GM10266 (cell line): Measurements from ENCODE around the gene SETD3.

Source experiments
- DNase-seq: peaks from one replicate; pipeline ENCODE4 v3.0.0; 2012; ENCODE audit errors: extremely low spot score
- TF ChIP-seq, protein P1 (sequence below): IDR thresholded peaks from 2 replicates; pipeline ENCODE4 v1.5.1; 2012; ENCODE audit warnings: mild to moderate bottlenecking, low read depth; ENCODE audit not compliant: control insufficient read depth, insufficient read depth; ENCODE audit errors: missing control alignments

The SETD3 gene

DNA sequence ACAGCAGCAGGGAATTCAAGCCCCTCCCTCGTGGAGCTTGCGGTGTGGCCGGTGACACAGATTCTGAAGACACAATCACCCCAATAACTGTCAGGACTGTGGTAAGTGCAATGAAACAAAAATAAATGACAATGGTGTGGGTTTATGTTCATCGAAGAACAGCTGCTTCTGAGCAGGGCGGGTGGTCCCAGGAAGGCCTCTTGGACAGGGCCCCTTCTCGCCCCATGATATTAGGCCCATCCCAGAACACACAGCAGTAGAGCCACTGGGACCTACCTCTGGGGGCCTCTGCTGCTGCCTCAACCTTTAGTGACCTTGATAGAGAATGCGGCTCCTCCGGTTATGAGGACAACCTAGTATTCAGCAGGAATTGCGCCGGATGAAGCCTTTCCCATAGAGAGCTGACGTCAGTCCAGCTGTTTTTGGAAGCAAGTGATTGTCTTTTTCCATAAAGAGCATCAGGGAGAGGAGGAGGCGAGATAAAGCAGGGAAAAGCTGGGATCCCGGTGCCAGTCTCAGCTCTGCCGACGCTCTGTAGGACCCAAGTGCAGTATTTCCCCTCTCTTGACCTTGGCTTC, 124.5 kb downstream of the SETD3 start:
- TF ChIP-seq, protein P1, sequence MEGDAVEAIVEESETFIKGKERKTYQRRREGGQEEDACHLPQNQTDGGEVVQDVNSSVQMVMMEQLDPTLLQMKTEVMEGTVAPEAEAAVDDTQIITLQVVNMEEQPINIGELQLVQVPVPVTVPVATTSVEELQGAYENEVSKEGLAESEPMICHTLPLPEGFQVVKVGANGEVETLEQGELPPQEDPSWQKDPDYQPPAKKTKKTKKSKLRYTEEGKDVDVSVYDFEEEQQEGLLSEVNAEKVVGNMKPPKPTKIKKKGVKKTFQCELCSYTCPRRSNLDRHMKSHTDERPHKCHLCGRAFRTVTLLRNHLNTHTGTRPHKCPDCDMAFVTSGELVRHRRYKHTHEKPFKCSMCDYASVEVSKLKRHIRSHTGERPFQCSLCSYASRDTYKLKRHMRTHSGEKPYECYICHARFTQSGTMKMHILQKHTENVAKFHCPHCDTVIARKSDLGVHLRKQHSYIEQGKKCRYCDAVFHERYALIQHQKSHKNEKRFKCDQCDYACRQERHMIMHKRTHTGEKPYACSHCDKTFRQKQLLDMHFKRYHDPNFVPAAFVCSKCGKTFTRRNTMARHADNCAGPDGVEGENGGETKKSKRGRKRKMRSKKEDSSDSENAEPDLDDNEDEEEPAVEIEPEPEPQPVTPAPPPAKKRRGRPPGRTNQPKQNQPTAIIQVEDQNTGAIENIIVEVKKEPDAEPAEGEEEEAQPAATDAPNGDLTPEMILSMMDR: no peak
- DNase-seq: no peak

DNA sequence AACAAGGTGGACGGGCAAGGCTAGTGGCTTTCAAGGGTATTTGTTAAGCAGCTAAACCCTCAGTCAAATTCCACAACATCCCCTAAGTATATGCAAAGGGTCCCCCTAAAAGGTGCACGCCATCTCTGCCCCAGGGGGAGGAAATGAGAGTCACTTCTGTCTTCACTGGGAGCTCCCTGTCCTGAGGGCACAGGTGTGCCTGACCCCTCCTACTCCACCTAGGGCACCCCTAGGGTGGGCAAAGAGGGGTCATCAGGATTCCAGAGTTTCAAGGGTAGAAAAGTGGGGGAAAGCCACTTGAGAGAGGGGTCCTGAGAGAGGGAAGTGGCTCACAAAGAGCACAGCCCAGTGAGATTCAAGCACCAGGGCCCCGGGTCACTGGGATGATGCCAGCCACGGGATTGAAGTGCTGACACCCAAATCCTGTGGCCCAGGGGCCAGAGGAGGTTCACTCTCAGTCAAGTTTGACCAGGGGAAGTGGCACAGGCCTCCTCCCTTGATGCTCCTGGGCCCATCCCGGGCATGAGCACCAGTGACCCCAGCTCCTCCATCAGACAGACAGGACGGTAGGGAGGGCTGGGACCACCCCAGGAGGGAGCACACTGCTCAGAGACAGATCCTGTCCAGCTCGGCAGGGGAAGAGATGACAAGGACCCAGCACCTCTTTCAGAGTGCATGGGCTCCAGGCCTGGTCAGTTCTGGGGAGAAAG, 126.3 kb downstream of the SETD3 start:
- TF ChIP-seq, protein P1: no peak
- no peak for DNase-seq

DNA sequence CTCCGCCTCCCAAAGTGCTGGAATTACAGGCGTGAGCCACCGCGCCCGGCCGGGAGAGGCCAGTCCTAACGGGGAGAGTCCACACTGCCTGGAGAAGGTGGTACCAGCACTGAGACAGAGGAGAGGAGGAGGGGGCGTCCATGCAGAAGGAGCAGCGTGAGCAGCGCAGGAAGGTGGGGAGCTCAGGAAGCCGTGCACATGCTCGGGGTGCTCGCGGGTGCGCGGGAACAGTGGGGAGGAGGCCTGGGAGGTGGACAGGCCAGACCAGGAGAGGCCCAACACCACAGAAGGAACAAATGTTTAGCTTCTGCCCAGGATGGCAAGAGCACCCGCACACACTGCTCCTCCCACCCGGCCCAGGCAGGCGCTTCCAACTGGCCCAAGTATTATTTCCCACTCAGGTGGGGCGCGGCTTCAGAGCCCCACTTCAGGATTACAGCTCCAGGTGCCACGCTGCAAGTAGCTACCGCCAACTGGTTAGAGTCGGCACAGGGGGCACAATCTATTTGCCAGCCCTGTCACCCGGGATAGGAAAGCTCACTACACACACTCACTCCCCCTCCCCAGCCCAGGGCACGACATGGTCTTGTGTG, 127.9 kb downstream of the SETD3 start:
- no peak for DNase-seq
- TF ChIP-seq, protein P1: no peak

DNA sequence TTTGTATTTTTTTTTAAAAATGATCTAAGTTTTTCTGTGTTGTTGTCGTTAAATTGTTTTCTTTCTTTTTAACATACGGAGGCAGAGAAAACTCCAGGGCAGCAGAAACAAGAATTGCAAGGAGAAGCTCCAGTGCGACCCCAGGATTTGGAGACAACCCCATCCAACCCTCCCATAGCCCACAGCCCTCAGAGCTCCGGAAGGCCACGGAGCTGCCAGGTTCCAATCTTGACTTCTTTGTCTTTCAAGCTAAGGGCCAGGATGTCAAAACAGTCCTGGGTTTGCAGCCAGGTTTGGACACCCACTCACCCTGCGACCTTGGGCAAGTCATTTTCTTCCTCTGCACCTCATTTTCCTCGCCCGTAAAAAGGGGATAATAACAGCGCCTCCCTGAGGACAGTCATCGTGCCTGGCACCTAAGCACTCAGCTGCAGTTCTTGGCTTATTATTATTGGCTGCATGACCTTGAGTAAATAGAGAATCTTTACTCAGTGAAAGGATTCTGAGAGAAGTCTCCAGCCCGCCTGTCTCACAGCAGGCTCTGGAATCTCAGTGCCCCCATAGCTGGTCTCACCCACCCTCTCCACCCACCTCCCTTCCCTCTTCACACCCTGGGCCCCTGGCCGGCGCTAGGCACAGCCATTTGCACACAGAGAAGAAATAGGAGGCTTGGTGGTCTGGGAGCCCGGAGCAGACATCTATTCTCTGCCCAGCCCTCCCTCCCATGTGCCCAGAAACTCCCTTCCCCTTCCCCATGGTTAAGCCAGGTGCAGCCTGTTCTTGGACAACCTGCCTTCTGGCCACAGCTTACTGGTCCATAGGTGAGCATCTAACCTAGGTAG, 129.3 kb downstream of the SETD3 start:
- TF ChIP-seq, protein P1: no peak

DNA sequence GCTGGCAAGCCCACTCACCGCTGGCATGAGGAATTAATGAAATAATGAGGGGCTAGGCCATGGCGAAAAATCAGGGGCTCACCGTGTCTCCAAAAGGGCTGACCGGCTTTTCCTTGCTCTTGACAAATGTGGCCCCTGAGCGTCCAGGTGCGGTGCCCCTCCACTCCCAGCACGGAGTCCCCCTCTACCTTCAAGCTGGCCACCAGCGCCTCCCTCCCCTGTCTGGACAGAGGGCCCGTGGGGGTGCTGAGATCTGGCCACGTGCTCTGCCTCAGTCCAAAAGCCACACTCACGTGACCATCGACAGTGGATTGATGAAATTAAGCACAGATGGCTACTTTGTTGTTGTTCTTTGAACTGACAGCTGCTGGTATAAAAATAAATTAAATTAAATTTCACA, 129.9 kb downstream of the SETD3 start:
- DNase-seq: no peak
- TF ChIP-seq, protein P1: no peak

More for the DNA sequence above, 129.3 kb downstream of the SETD3 start:
- no peak for DNase-seq

DNA sequence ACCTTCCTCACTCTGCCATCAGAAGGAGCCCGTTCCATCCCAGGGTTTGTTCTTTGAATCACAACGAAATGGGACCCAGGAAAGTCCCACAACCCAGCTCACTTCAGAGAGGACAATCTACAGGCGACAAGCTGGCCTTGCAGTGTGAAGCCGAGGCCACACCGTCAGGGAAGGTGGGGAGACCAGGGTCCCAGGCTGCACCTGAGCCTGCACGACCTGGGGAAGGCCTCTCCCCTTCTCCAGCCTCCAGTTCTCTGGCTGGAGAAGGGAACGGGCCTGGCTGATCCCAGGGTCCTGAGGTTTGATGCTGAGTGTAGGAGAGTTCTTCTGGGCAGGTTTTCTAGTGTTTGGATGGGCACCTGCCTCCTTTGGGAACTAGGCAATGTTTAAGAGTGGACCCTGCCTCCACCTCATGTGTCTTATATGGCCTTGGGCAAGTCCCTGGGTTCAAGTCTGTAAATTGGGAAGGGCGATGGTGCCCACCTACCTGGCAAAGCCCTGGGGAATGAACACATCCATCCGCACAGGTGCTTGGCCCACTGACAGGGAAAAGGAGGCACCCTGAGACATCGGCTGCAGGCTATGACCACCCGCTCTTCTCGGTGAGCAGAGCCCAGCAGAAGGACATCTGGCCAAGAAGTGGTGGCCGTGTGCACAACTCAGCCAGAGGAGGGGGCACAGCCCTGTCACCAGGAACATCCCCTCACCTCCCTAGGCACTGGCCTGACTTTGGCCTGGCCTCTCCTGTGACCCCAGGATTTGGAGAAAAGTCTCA, 130.8 kb downstream of the SETD3 start:
- TF ChIP-seq, protein P1: no peak
- DNase-seq: no peak
